Activated naive CD8-positive, alpha-beta T cell treated with anti-CD3 and anti-CD28 coated beads for 36 hours (primary cell): Measurements from ENCODE around the gene TRERF1. TPM values are rescaled to one million over a fixed set of nuclear protein-coding genes. Genes with fewer than 3 reads are reported as not detected.
"Not testable (repeated sequence)": the region's sequence is repeated elsewhere in the genome, so short reads cannot be mapped to it uniquely, and the experiment has no call there.

ENCODE experiments used
- DNase-seq: peaks from one replicate; pipeline ENCODE4 v3.0.0; 2021
- H3K27ac Mint-ChIP-seq: one replicate; pipeline ENCODE4 v1.8.0; 2022; ENCODE audit warnings: mild to moderate bottlenecking, moderate library complexity, mixed read lengths
- H3K27me3 Mint-ChIP-seq: one replicate; pipeline ENCODE4 v1.8.0; 2022; ENCODE audit warnings: mild to moderate bottlenecking, mixed read lengths
- H3K36me3 Mint-ChIP-seq: one replicate; pipeline ENCODE4 v1.8.0; 2021; ENCODE audit warnings: mild to moderate bottlenecking, mixed read lengths
- H3K4me1 Mint-ChIP-seq: one replicate; pipeline ENCODE4 v1.8.0; 2021; ENCODE audit warnings: mixed read lengths
- H3K4me3 Mint-ChIP-seq: one replicate; pipeline ENCODE4 v1.8.0; 2022; ENCODE audit warnings: mild to moderate bottlenecking, moderate library complexity, mixed read lengths
- H3K9me3 Mint-ChIP-seq: one replicate; pipeline ENCODE4 v1.8.0; 2022; ENCODE audit warnings: mixed read lengths
- total RNA-seq, 2 experiments: library from RNA; stranded (reverse); gene quantifications; one replicate each; pipeline ENCODE4 v1.2.3, GENCODE V29; 2021

Gene TRERF1
- total RNA-seq, 2 experiments from 2014 or later, result 6.5 to 6.9 TPM

DNA sequence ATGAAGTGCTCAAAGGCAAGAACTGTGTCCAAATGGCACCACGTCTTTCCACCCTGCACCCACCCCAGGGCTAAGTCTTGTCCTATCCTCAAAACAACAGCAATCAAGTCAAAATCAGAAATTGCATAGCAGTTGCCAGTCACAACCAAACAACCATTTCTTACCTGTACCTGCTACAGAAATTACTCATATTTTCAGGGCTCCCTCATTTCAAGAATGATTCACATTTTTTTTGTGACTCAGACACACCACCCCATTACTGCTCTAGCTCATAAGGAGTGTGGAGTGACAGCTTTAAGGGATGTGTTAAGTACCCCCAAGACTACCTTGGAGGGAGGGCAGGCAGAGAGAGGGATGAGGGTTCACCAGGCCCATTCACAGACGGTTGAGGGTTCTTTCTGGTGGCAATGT, 111.7 kb downstream of the TRERF1 start:
- no peaks in the 10 kb centered on the region for H3K27me3 Mint-ChIP-seq

GRCh38 chr6:42338744-42339222, 112.9 kb downstream of the TRERF1 start:
- no peaks in the 10 kb centered on the region for H3K9me3 Mint-ChIP-seq
- H3K27me3 Mint-ChIP-seq, result no peaks in the 10 kb centered on the region
- H3K4me1 Mint-ChIP-seq, result peaks cover 44% of the 10 kb centered on the region
- H3K4me3 Mint-ChIP-seq, result no peak overlapping the region
- DNase-seq, result no peak
- no peak overlapping the region for H3K27ac Mint-ChIP-seq
- peaks cover 13% of the 10 kb centered on the region for H3K36me3 Mint-ChIP-seq

More for the DNA sequence above, 111.7 kb downstream of the TRERF1 start:
- Mint-ChIP-seq H3K36me3 (peaks cover 14% of the 10 kb centered on the region), H3K4me1 (peaks cover 45% of the 10 kb centered on the region), H3K27ac (peak overlapping the region; percentile 69), H3K4me3 (no peak overlapping the region), H3K9me3 (no peaks in the 10 kb centered on the region)
- peak; percentile 49 for DNase-seq

DNA sequence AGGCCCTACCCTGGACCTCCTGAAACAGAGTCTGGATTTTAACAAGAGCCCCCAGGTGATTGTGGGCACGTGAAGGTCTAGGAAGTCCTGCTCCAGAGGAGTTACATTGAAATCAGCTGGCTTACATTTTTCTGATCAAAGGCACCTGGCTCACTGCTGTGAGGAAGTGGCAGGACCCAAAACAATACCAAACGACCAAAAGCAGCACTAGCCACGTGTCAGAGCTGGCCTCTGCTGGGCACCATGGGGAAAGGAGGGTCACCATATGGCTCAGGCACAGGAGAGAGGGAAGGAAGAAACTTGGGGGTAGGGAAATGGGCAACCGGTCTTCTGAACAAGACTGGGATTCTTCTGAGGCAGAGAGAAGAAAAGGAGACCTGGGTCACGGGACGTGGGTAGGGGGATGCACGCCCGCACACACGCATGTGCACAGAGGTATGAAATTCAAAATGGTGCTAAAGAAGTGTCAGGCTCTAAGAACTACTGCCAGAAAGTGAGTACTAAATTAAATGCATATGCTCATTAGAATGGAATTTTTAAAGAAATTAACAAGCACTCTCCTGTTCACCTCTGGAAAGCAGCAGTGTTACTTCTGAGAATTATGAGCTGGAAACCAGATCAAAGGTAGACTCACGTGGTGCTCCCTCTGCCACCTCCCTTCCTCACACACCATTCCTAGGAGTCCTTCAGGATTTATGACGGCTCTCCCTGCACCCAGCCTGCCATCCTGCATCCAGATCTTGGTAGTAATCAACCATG, 113.6 kb downstream of the TRERF1 start:
- Mint-ChIP-seq H3K9me3 (no peaks in the 10 kb centered on the region), H3K4me1 (peaks cover 44% of the 10 kb centered on the region), H3K4me3 (peak overlapping the region; percentile 26), H3K27me3 (no peaks in the 10 kb centered on the region), H3K36me3 (peaks cover 8% of the 10 kb centered on the region), H3K27ac (peak overlapping the region; percentile 32)
- no peak for DNase-seq

GRCh38 chr6:42336431-42336830, 115.3 kb downstream of the TRERF1 start:
- Mint-ChIP-seq H3K4me1 (peaks cover 44% of the 10 kb centered on the region), H3K27ac (no peak overlapping the region), H3K9me3 (no peaks in the 10 kb centered on the region), H3K36me3 (peaks cover 6% of the 10 kb centered on the region), H3K27me3 (no peaks in the 10 kb centered on the region), H3K4me3 (no peak overlapping the region)
- no peak for DNase-seq

- no peak overlapping the region for H3K27ac Mint-ChIP-seq
- peaks cover 6% of the 10 kb centered on the region for H3K36me3 Mint-ChIP-seq
- no peak for DNase-seq
- H3K4me1 Mint-ChIP-seq, result peaks cover 41% of the 10 kb centered on the region
- no peak overlapping the region for H3K4me3 Mint-ChIP-seq
- no peaks in the 10 kb centered on the region for H3K9me3 Mint-ChIP-seq
- H3K27me3 Mint-ChIP-seq, result no peaks in the 10 kb centered on the region
Observed at GRCh38 chr6:42335896-42336295, 115.8 kb downstream of the TRERF1 start.

GRCh38 chr6:42334870-42335269, 116.9 kb downstream of the TRERF1 start:
- no peaks in the 10 kb centered on the region for H3K27me3 Mint-ChIP-seq
- H3K36me3 Mint-ChIP-seq, result peaks cover 4% of the 10 kb centered on the region
- no peak for DNase-seq
- peaks cover 31% of the 10 kb centered on the region for H3K4me1 Mint-ChIP-seq
- H3K9me3 Mint-ChIP-seq, result no peaks in the 10 kb centered on the region
- no peak overlapping the region for H3K27ac Mint-ChIP-seq
- H3K4me3 Mint-ChIP-seq, result no peak overlapping the region

- Mint-ChIP-seq H3K27me3 (no peaks in the 10 kb centered on the region), H3K27ac (no peak overlapping the region), H3K36me3 (peaks cover 2% of the 10 kb centered on the region), H3K4me3 (no peak overlapping the region), H3K9me3 (no peaks in the 10 kb centered on the region), H3K4me1 (peaks cover 20% of the 10 kb centered on the region)
- no peak for DNase-seq
Observed at GRCh38 chr6:42333612-42334011, 118.1 kb downstream of the TRERF1 start.

DNA sequence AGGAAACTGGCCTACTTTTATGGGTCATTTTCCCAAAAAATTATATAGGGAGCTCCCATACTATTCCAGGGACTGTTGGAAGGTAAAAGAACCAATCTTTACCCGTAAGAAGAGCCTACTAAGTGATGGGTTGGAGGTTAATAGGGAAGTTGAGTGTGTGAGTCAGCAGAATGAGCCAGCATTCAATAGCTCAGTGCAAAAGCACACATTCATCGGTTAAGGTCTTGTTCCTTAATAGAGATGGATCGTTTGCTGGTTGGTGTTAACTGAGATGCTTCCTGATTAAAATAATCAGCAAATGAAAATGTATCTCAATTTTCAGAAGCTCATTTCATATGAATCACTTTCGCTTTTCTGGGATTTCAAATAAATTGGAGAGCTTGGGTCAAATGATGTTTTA, 118.8 kb downstream of the TRERF1 start:
- H3K4me3 Mint-ChIP-seq, result no peak overlapping the region
- H3K4me1 Mint-ChIP-seq, result peaks cover 13% of the 10 kb centered on the region
- no peak overlapping the region for H3K27ac Mint-ChIP-seq
- DNase-seq, result no peak
- H3K36me3 Mint-ChIP-seq, result peaks cover 2% of the 10 kb centered on the region
- no peaks in the 10 kb centered on the region for H3K27me3 Mint-ChIP-seq
- H3K9me3 Mint-ChIP-seq, result no peaks in the 10 kb centered on the region

DNA sequence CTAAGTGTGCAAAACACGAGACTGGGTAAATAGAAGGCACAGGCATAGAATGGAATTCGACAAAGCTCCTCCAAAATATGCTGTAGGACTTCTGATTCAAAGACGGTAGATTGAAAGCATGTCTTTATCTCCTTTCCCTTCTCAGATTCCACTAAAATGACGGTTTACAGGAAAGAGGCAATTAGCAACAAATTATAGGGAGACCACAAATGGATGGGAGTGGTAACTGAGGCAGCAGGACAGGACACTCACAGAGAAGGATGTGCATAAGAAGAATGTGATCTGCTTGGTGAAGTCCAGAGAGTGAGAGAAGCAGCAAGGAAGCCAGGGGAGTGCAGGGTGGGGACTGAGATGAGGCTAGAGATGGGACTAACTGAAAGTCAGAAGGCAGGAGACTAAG, 120.7 kb downstream of the TRERF1 start:
- Mint-ChIP-seq H3K27me3 (no peaks in the 10 kb centered on the region), H3K36me3 (no peaks in the 10 kb centered on the region), H3K27ac (no peak overlapping the region), H3K4me1 (peaks cover 7% of the 10 kb centered on the region), H3K9me3 (no peaks in the 10 kb centered on the region), H3K4me3 (no peak overlapping the region)
- no peak for DNase-seq

DNA sequence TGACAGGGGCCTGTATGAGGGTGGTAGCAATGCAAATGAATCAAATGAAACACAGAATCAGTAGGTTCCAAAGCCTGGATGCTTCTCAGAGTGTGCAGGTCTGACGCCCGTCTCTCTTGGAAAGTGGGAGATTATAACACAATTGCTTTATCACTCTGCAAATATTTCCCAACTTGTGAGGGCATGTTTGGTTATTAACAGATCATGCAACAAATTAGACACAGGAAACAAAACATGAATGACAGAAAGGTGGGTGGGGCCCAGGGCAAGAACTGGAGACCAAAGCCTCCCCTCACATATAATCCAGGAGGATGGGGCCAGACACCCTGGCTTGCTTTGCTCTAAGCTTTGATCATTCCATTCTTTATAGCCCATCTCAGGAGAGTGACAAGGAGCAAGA, 125.5 kb downstream of the TRERF1 start:
- peaks cover 4% of the 10 kb centered on the region for H3K36me3 Mint-ChIP-seq
- DNase-seq, result no peak
- peaks cover 4% of the 10 kb centered on the region for H3K9me3 Mint-ChIP-seq
- H3K4me1 Mint-ChIP-seq, result peaks cover 10% of the 10 kb centered on the region
- H3K27me3 Mint-ChIP-seq, result no peaks in the 10 kb centered on the region
- H3K4me3 Mint-ChIP-seq, result no peak overlapping the region
- H3K27ac Mint-ChIP-seq, result no peak overlapping the region

GRCh38 chr6:42324656-42325324, 126.9 kb downstream of the TRERF1 start:
- not testable (repeated sequence) for H3K4me3 Mint-ChIP-seq, DNase-seq, H3K27me3 Mint-ChIP-seq, H3K27ac Mint-ChIP-seq, H3K9me3 Mint-ChIP-seq, H3K36me3 Mint-ChIP-seq
- peaks cover 13% of the 10 kb centered on the region for H3K4me1 Mint-ChIP-seq

GRCh38 chr6:42322676-42323075, 129.1 kb downstream of the TRERF1 start:
- Mint-ChIP-seq H3K27ac (no peak overlapping the region), H3K4me1 (peaks cover 11% of the 10 kb centered on the region), H3K9me3 (peaks cover 5% of the 10 kb centered on the region), H3K36me3 (peaks cover 4% of the 10 kb centered on the region), H3K27me3 (no peaks in the 10 kb centered on the region), H3K4me3 (no peak overlapping the region)
- no peak for DNase-seq

DNA sequence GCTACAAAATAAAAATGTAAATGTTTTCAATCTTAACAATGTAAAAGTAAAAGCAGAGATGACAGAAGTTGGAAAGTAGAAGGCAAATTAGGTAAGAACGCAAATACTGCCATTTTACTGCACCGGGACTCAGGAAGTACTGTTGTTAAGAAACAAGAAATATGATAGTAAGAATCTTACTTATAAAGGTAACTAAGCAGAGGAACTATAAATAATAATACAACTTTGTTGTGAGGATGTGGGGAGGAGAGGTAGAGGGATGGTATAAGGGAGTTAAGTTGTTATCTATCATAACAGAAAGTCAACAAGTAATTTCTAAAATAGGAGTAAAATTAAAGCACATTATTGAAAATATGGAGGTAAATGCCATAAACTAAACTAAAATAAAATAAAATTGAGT, 129.8 kb downstream of the TRERF1 start:
- Mint-ChIP-seq H3K36me3 (peaks cover 4% of the 10 kb centered on the region), H3K27ac (no peak overlapping the region), H3K4me1 (peaks cover 13% of the 10 kb centered on the region), H3K9me3 (peaks cover 5% of the 10 kb centered on the region), H3K4me3 (no peak overlapping the region), H3K27me3 (no peaks in the 10 kb centered on the region)
- no peak for DNase-seq

GRCh38 chr6:42320762-42321161, 131.0 kb downstream of the TRERF1 start:
- no peak overlapping the region for H3K4me3 Mint-ChIP-seq
- no peak for DNase-seq
- peaks cover 4% of the 10 kb centered on the region for H3K36me3 Mint-ChIP-seq
- H3K4me1 Mint-ChIP-seq, result peaks cover 23% of the 10 kb centered on the region
- H3K27ac Mint-ChIP-seq, result no peak overlapping the region
- no peaks in the 10 kb centered on the region for H3K27me3 Mint-ChIP-seq
- peaks cover 5% of the 10 kb centered on the region for H3K9me3 Mint-ChIP-seq

- Mint-ChIP-seq H3K9me3 (peaks cover 4% of the 10 kb centered on the region), H3K27me3 (no peaks in the 10 kb centered on the region), H3K4me3 (no peak overlapping the region), H3K4me1 (peaks cover 29% of the 10 kb centered on the region), H3K36me3 (no peaks in the 10 kb centered on the region), H3K27ac (no peak overlapping the region)
- DNase-seq, result no peak
Observed at GRCh38 chr6:42318480-42318879, 133.2 kb downstream of the TRERF1 start.

GRCh38 chr6:42316981-42317380, 134.7 kb downstream of the TRERF1 start:
- DNase-seq, result no peak
- Mint-ChIP-seq H3K27me3 (no peaks in the 10 kb centered on the region), H3K36me3 (no peaks in the 10 kb centered on the region), H3K4me3 (no peak overlapping the region), H3K9me3 (peaks cover 4% of the 10 kb centered on the region), H3K4me1 (peaks cover 29% of the 10 kb centered on the region), H3K27ac (no peak overlapping the region)
